HepG2 (cell line): ENCODE data around the gene PRKAR2B. TPM values are rescaled to one million over a fixed set of nuclear protein-coding genes. Genes with fewer than 3 reads are reported as not detected.

Experiments
- ATAC-seq: fragments of 200-7000 bp; cut with Tn5 transposase; 3 replicates; pipeline ENCODE4 v1.9.1; 2020; ENCODE audit warnings: mild to moderate bottlenecking, moderate library complexity
- BruUV-seq: library from RNA; stranded (reverse); fragments of 400-500 nt; replicated peaks from 2 replicates; lab custom pipeline; 2021; lab: Mats Ljungman, UMichigan
- CTCF ChIA-PET: fragments of 300-600 bp; formaldehyde crosslinking; extraction: SDS; loops from one replicate; lab custom pipeline; 2021; ENCODE audit warnings: low total read pairs, inconsistent platforms, low intra/inter-chr PET ratio; lab: Yijun Ruan, JAX
- POLR2A ChIA-PET: fragments of 350-600 bp; sonication (Branson Sonifier 250); formaldehyde crosslinking; loops from one replicate; lab custom pipeline; 2020; ENCODE audit warnings: antibody characterized with exemption, inconsistent platforms; lab: Yijun Ruan, JAX
- DNase-seq: peaks from one replicate; pipeline ENCODE4 v3.0.0-alpha.2; 2015; ENCODE audit warnings: low spot score
- FAIRE-seq: peaks from 3 replicates; lab custom pipeline; 2011; peaks lifted over from hg19 to GRCh38; lab: Jason Lieb, UNC
- H2AFZ ChIP-seq: one replicate; pipeline ENCODE4 v1.6.1; 2011; ENCODE audit warnings: low read length, inconsistent platforms
- H3K27ac ChIP-seq: fragments of 300-600 bp; 3 replicates; pipeline ENCODE4 v1.8.0; 2011; ENCODE audit warnings: mixed run types, mild to moderate bottlenecking, mixed read lengths, low read length, inconsistent platforms; ENCODE audit not compliant: insufficient read depth; ENCODE audit errors: extremely low read length
- H3K27me3 ChIP-seq, 2 experiments: fragments of 200-600 bp in 1 of 2; 2 replicates in 1 of 2; 3 replicates in 1 of 2; pipeline versions ENCODE4 v1.6.0 to v1.8.0; 2011; ENCODE audit warnings: low read length in 2 of 2, mild to moderate bottlenecking in 2 of 2, moderate library complexity in 2 of 2, inconsistent platforms in 1 of 2; ENCODE audit not compliant: insufficient read depth in 2 of 2, control insufficient read depth in 1 of 2
- H3K36me3 ChIP-seq, 2 experiments: fragments of 200-600 bp in 1 of 2; replicated peaks in 1 of 2; 2 replicates in 1 of 2; 3 replicates in 1 of 2; pipeline versions ENCODE4 v1.5.1 to v1.8.0; 2011; ENCODE audit warnings: low read length in 2 of 2, inconsistent platforms in 1 of 2; ENCODE audit not compliant: insufficient read depth in 2 of 2, control insufficient read depth in 1 of 2
- H3K4me1 ChIP-seq: 2 replicates; pipeline ENCODE4 v1.5.1; 2012; ENCODE audit warnings: low read length, inconsistent platforms; ENCODE audit not compliant: insufficient read depth
- H3K4me2 ChIP-seq: 2 replicates; pipeline ENCODE4 v1.6.0; 2011; ENCODE audit warnings: low read depth, low read length, inconsistent platforms
- H3K4me3 ChIP-seq, 3 experiments: fragments of 200-600 bp in 1 of 3; sonication (generic), shearing (Covaris generic) in 1 of 3; replicated peaks in 1 of 3; 2 replicates each; pipeline ENCODE4 v1.5.1; 2011 to 2016; ENCODE audit warnings: low read length in 3 of 3, inconsistent platforms in 2 of 3, low read depth in 2 of 3, mild to moderate bottlenecking in 2 of 3, control low read depth in 1 of 3, mixed read lengths in 1 of 3; ENCODE audit not compliant: insufficient read depth in 1 of 3
- H3K79me2 ChIP-seq: one replicate; pipeline ENCODE4 v1.6.1; 2011; ENCODE audit warnings: low read length, inconsistent platforms; ENCODE audit not compliant: insufficient read depth
- H3K9ac ChIP-seq: 2 replicates; pipeline ENCODE4 v1.6.0; 2011; ENCODE audit warnings: mild to moderate bottlenecking, low read depth, low read length, inconsistent platforms; ENCODE audit not compliant: insufficient read depth
- H3K9me3 ChIP-seq: 2 replicates; pipeline ENCODE4 v1.5.1; 2012; ENCODE audit warnings: mild to moderate bottlenecking, low read length
- H4K20me1 ChIP-seq: 2 replicates; pipeline ENCODE4 v1.6.0; 2011; ENCODE audit warnings: inconsistent platforms, mild to moderate bottlenecking, low read length, moderate library complexity; ENCODE audit not compliant: insufficient read depth
- ATF7-NPFF ChIP-seq: sonication (generic); formaldehyde crosslinking; IDR thresholded peaks from 2 replicates; pipeline ENCODE4 v1.8.1; 2023; ENCODE audit warnings: mild to moderate bottlenecking, low read depth, missing genetic modification reagents, moderate library complexity
- ETV6 ChIP-seq: sonication (generic); formaldehyde crosslinking; conservative IDR thresholded peaks from 2 replicates; pipeline ENCODE4 v1.4.0; 2020; ENCODE audit warnings: missing genetic modification reagents
- KDM4B ChIP-seq: sonication (generic); formaldehyde crosslinking; IDR thresholded peaks from 2 replicates; pipeline ENCODE4 v1.4.0; 2020; ENCODE audit warnings: missing genetic modification reagents
- MEIS2 ChIP-seq: sonication (generic); formaldehyde crosslinking; IDR thresholded peaks from 2 replicates; pipeline ENCODE4 v1.9.0; 2021; ENCODE audit warnings: mild to moderate bottlenecking, missing genetic modification reagents
- NR1H2 ChIP-seq: sonication (generic); formaldehyde crosslinking; IDR thresholded peaks from 2 replicates; pipeline ENCODE4 v1.8.1; 2022; ENCODE audit warnings: low read depth, missing genetic modification reagents, borderline replicate concordance
- NR2F6 ChIP-seq, 2 experiments: IDR thresholded peaks; 2 replicates each; pipeline ENCODE4 v1.6.1; 2016; ENCODE audit warnings: antibody characterized with exemption in 1 of 2, mild to moderate bottlenecking in 1 of 2
- NR3C1 ChIP-seq: sonication (generic); formaldehyde crosslinking; IDR thresholded peaks from 2 replicates; pipeline ENCODE4 v1.4.0; 2020; ENCODE audit warnings: missing genetic modification reagents
- ZBTB10 ChIP-seq: sonication (generic); formaldehyde crosslinking; IDR thresholded peaks from 2 replicates; pipeline ENCODE4 v1.4.0; 2020; ENCODE audit warnings: missing genetic modification reagents, borderline replicate concordance
- ZNF367 ChIP-seq: sonication (generic); formaldehyde crosslinking; IDR thresholded peaks from 2 replicates; pipeline ENCODE4 v1.4.0; 2020; ENCODE audit warnings: missing genetic modification reagents, borderline replicate concordance
- ZNF644 ChIP-seq: IDR thresholded peaks from 2 replicates; pipeline ENCODE4 v1.6.1; 2016; ENCODE audit warnings: low read depth
- ZNF788 ChIP-seq: sonication (generic); formaldehyde crosslinking; IDR thresholded peaks from 2 replicates; pipeline ENCODE4 v1.5.0; 2020; ENCODE audit warnings: mild to moderate bottlenecking, missing genetic modification reagents, borderline replicate concordance
- WGBS: methylation state at CpG from one replicate; pipeline ENCODE4 v1.1.6; 2017; ENCODE audit warnings: low lambda C conversion rate; 5-methylcytosine and 5-hydroxymethylcytosine counted together
- in situ Hi-C: cut with HindIII; loops from 2 replicates; pipeline ENCODE4 v1.10.0; 2017; ENCODE audit warnings: low pct_unique_long_range_greater_than_20kb; ENCODE audit not compliant: extremely low pct_ligation_motif_present
- intact Hi-C: fragments of 100-400 bp; cut with micrococcal nuclease; formaldehyde crosslinking; loops from one replicate; pipeline ENCODE4 v1.10.0; 2022; ENCODE audit not compliant: unreplicated experiment
- polyA plus RNA-seq, 8 experiments: library from polyadenylated mRNA; depleted of rRNA in 3 of 8; stranded (reverse) in 7 of 8; unstranded in 1 of 8; fragments of >200 nt; fragmentation: Illumina TruSeq in 4 of 8; extraction: Trizol in 4 of 8; gene quantifications; 2 replicates each; pipeline versions ENCODE4 v1.2.1 to v1.2.3, GENCODE V29; 2011 to 2016; ENCODE audit warnings: low read depth in 4 of 8, missing spikeins in 1 of 8, mixed read lengths in 1 of 8; ENCODE audit not compliant: insufficient read depth in 1 of 8
- total RNA-seq, 5 experiments: library from RNA; depleted of rRNA; stranded (reverse); fragments of >200 nt; fragmentation: Illumina TruSeq; extraction: Trizol; gene quantifications; 2 replicates each; pipeline ENCODE4 v1.2.3, GENCODE V29; 2016; ENCODE audit warnings: low read depth in 1 of 5

The PRKAR2B gene
- total and polyA plus RNA-seq, 2 of the 13 experiments (the other 11 are each of a cell fraction or from before 2014, with no cell fraction given): not detected

GRCh38 chr7:107056728-107057473 lies 12.4 kb downstream of the PRKAR2B start:
- 6% methylated on average over 8 of the region's 8 CpGs for WGBS
- BruUV-seq: no TSS peak
- Histone ChIP-seq H3K9me3 (no peaks in the 10 kb centered on the region), H3K4me1 (no peaks in the 10 kb centered on the region), H3K79me2 (no peaks in the 10 kb centered on the region), H3K27ac (no peak overlapping the region), H3K4me2 (no peak overlapping the region), H3K36me3 (no peaks in the 10 kb centered on the region), H4K20me1 (no peaks in the 10 kb centered on the region), H3K27me3 (no peaks in the 10 kb centered on the region), H2AFZ (no peak overlapping the region), H3K4me3 (no peak overlapping the region), H3K9ac (no peak overlapping the region)
- CTCF ChIA-PET: no interaction called here
- POLR2A ChIA-PET: no interaction called here
- ATAC-seq (no peak), FAIRE-seq (no peak), DNase-seq (no peak)
- TF ChIP-seq NR1H2: no peak
- TF ChIP-seq NR2F6 (IDR thresholded peaks at IDR 0.05): no peak
- no peak for TF ChIP-seq NR2F6 (CRISPR knock-in tag; IDR thresholded peaks at IDR 0.05)
- TF ChIP-seq NR3C1 (CRISPR knock-in tag): no peak
- TF ChIP-seq ETV6: no peak
- no peak for TF ChIP-seq ZNF367 (CRISPR knock-in tag)
- no peak for TF ChIP-seq ZNF788 (CRISPR knock-in tag)
- TF ChIP-seq KDM4B (CRISPR knock-in tag): no peak
- TF ChIP-seq ATF7-NPFF (CRISPR knock-in tag): no peak
- no peak for TF ChIP-seq MEIS2 (CRISPR knock-in tag)
- TF ChIP-seq ZBTB10 (CRISPR knock-in tag): no peak
- TF ChIP-seq ZNF644: no peak
- intact Hi-C loops: no loop called here
- in situ Hi-C loops: no loop called here
